Esophagus muscularis mucosa (tissue), 4 donors: Measurements from ENCODE around the gene EEF1A1.

Experiments
- EP300 ChIP-seq: sonication (generic); formaldehyde crosslinking; IDR thresholded peaks from one replicate; pipeline ENCODE4 v1.6.1; 2017; ENCODE audit warnings: antibody characterized with exemption
- POLR2A ChIP-seq: fragments of 450-650 bp; IDR thresholded peaks from one replicate; pipeline ENCODE4 v1.6.1; 2017; ENCODE audit warnings: antibody characterized with exemption, moderate library complexity, mild to moderate bottlenecking, low read depth
- POLR2AphosphoS5 ChIP-seq, 2 donors: sonication (generic); formaldehyde crosslinking; IDR thresholded peaks; one replicate each; pipeline ENCODE4 v1.6.1; 2017; ENCODE audit warnings: antibody characterized with exemption in 2 of 2
- TF ChIP-seq, protein P1 (sequence below), 3 experiments: fragments of 200-600 bp in 2 of 3; fragments of 450-650 bp in 1 of 3; sonication (generic) in 2 of 3; IDR thresholded peaks; one replicate each; pipeline ENCODE4 v1.5.1; 2017 to 2019; ENCODE audit warnings: antibody characterized with exemption in 3 of 3, mild to moderate bottlenecking in 2 of 3, moderate library complexity in 1 of 3

DNA sequence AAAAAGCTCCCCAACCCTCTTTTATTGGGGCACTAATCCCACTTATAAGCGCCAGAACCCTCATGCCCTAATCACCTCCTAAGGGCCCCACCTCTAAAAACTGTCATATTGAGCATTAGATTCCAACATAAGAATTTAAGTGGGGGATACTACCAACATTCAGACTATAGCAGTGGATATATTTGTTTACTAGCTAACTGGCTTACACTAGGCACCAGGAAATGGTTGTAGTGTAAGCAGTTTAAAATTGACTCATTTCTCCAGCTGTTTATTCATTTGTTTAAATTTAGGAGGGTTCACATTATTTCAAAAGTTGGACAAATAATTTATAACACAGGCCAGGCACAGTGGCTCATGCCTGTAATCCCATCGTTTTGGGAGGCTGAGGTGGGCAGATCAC, 36.4 kb downstream of the EEF1A1 start:
- TF ChIP-seq, protein P1, sequence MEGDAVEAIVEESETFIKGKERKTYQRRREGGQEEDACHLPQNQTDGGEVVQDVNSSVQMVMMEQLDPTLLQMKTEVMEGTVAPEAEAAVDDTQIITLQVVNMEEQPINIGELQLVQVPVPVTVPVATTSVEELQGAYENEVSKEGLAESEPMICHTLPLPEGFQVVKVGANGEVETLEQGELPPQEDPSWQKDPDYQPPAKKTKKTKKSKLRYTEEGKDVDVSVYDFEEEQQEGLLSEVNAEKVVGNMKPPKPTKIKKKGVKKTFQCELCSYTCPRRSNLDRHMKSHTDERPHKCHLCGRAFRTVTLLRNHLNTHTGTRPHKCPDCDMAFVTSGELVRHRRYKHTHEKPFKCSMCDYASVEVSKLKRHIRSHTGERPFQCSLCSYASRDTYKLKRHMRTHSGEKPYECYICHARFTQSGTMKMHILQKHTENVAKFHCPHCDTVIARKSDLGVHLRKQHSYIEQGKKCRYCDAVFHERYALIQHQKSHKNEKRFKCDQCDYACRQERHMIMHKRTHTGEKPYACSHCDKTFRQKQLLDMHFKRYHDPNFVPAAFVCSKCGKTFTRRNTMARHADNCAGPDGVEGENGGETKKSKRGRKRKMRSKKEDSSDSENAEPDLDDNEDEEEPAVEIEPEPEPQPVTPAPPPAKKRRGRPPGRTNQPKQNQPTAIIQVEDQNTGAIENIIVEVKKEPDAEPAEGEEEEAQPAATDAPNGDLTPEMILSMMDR (IDR thresholded peaks at IDR 0.05): no peak
- TF ChIP-seq POLR2A (no peak), POLR2AphosphoS5 (IDR thresholded peaks at IDR 0.05) (no peak), EP300 (no peak)
